H1 (cell line): ENCODE data around the gene SLC35D2. TPM values are rescaled to one million over a fixed set of nuclear protein-coding genes. Genes with fewer than 3 reads are reported as not detected.
"Not testable (repeated sequence)": the region's sequence is repeated elsewhere in the genome, so short reads cannot be mapped to it uniquely, and the experiment has no call there.

Source experiments
- CTCF ChIA-PET: fragments of 300-600 bp; sonication (Branson Sonifier 250); formaldehyde crosslinking; loops from one replicate; lab custom pipeline; 2021; ENCODE audit not compliant: partially characterized antibody; lab: Charles Lee
- POLR2A ChIA-PET: fragments of 300-600 bp; sonication (Branson Sonifier 250); formaldehyde crosslinking; loops from one replicate; lab custom pipeline; 2021; ENCODE audit warnings: inconsistent platforms; ENCODE audit not compliant: partially characterized antibody; lab: Charles Lee
- DNase-seq, 2 experiments: peaks; one replicate each; pipeline versions ENCODE4 v3.0.0 to v3.0.0-alpha.2; 2010 to 2022; ENCODE audit warnings: low spot score in 2 of 2, low read depth in 1 of 2, mixed read lengths in 1 of 2
- FAIRE-seq: peaks from 2 replicates; lab custom pipeline; 2011; peaks lifted over from hg19 to GRCh38; lab: Jason Lieb, UNC
- H2AFZ ChIP-seq: 2 replicates; pipeline ENCODE4 v1.8.1; 2012; ENCODE audit warnings: low read length, inconsistent platforms
- H2AK5ac ChIP-seq: 2 replicates; pipeline ENCODE4 v1.6.1; 2013; ENCODE audit warnings: low read depth, low read length
- H2BK120ac ChIP-seq: replicated peaks from 2 replicates; pipeline ENCODE3; 2013; ENCODE audit warnings: low read depth, low read length, inconsistent platforms
- H2BK12ac ChIP-seq: 2 replicates; pipeline ENCODE4 v1.6.1; 2013; ENCODE audit warnings: low read depth, low read length
- H2BK15ac ChIP-seq: 2 replicates; pipeline ENCODE4 v1.6.1; 2013; ENCODE audit warnings: low read length
- H2BK20ac ChIP-seq: 2 replicates; pipeline ENCODE4 v1.6.1; 2013; ENCODE audit warnings: low read length
- H2BK5ac ChIP-seq: 2 replicates; pipeline ENCODE4 v1.6.1; 2013; ENCODE audit warnings: low read depth, low read length
- H3K14ac ChIP-seq: 2 replicates; pipeline ENCODE4 v1.6.1; 2013; ENCODE audit warnings: inconsistent platforms; ENCODE audit not compliant: insufficient read length
- H3K18ac ChIP-seq: 2 replicates; pipeline ENCODE4 v1.6.1; 2013; ENCODE audit warnings: low read length; ENCODE audit errors: extremely low read depth
- H3K23ac ChIP-seq: 2 replicates; pipeline ENCODE4 v1.6.1; 2013; ENCODE audit warnings: inconsistent platforms; ENCODE audit not compliant: insufficient read length
- H3K23me2 ChIP-seq: 2 replicates; pipeline ENCODE4 v1.6.1; 2013; ENCODE audit warnings: low read depth, low read length
- H3K27ac ChIP-seq: 2 replicates; pipeline ENCODE4 v1.6.1; 2011; ENCODE audit warnings: low read depth, low read length, inconsistent platforms
- H3K27me3 ChIP-seq, 4 experiments: replicated peaks in 1 of 4; 1 replicate in 1 of 4; 2 replicates in 3 of 4; pipeline versions ENCODE4 v1.6.1 to v1.8.1; 2011 to 2013; ENCODE audit warnings: low read length in 3 of 4, mild to moderate bottlenecking in 3 of 4, inconsistent platforms in 2 of 4, mixed read lengths in 2 of 4, moderate library complexity in 1 of 4; ENCODE audit not compliant: control insufficient read depth in 3 of 4, insufficient read depth in 3 of 4; ENCODE audit errors: extremely low read depth in 1 of 4
- H3K36me3 ChIP-seq, 4 experiments: 2 replicates each; pipeline versions ENCODE4 v1.6.1 to v1.8.1; 2011 to 2013; ENCODE audit warnings: mild to moderate bottlenecking in 4 of 4, low read length in 3 of 4, moderate library complexity in 2 of 4, control low read depth in 1 of 4, inconsistent platforms in 1 of 4; ENCODE audit not compliant: insufficient read depth in 4 of 4, control insufficient read depth in 2 of 4
- H3K4ac ChIP-seq: replicated peaks from 2 replicates; pipeline ENCODE3; 2013; ENCODE audit warnings: low read length, low read depth, mixed read lengths, inconsistent platforms; ENCODE audit not compliant: insufficient read length
- H3K4me1 ChIP-seq, 4 experiments: replicated peaks in 1 of 4; 1 replicate in 1 of 4; 2 replicates in 3 of 4; pipeline versions ENCODE4 v1.6.1 to v1.8.1; 2011 to 2013; ENCODE audit warnings: low read length in 3 of 4, inconsistent platforms in 2 of 4, mixed read lengths in 1 of 4; ENCODE audit not compliant: insufficient read depth in 4 of 4, control insufficient read depth in 3 of 4
- H3K4me2 ChIP-seq, 2 experiments: 2 replicates each; pipeline versions ENCODE4 v1.6.1 to v1.8.1; 2011 to 2013; ENCODE audit warnings: low read depth in 2 of 2, low read length in 2 of 2, control low read depth in 1 of 2, inconsistent platforms in 1 of 2, mild to moderate bottlenecking in 1 of 2; ENCODE audit not compliant: insufficient read depth in 1 of 2
- H3K4me3 ChIP-seq, 4 experiments: fragments of 200-600, 300-600 bp in 1 of 4; sonication (generic), shearing (Covaris generic), sonication (Bioruptor Twin) in 1 of 4; 2 replicates each; pipeline versions ENCODE4 v1.5.1 to v1.8.1; 2011 to 2016; ENCODE audit warnings: low read length in 4 of 4, low read depth in 3 of 4, control low read depth in 2 of 4, inconsistent platforms in 2 of 4, mild to moderate bottlenecking in 2 of 4, mixed read lengths in 1 of 4, moderate library complexity in 1 of 4; ENCODE audit not compliant: insufficient read depth in 2 of 4; ENCODE audit errors: extremely low read depth in 1 of 4
- H3K56ac ChIP-seq: replicated peaks from 2 replicates; pipeline ENCODE3; 2013; ENCODE audit warnings: low read depth, mild to moderate bottlenecking, mixed read lengths, low read length, inconsistent platforms; ENCODE audit not compliant: insufficient read length
- H3K79me1 ChIP-seq: 2 replicates; pipeline ENCODE4 v1.6.1; 2013; ENCODE audit warnings: low read depth, low read length, control low read depth
- H3K79me2 ChIP-seq, 2 experiments: 2 replicates each; pipeline versions ENCODE4 v1.6.1 to v1.8.1; 2012 to 2013; ENCODE audit warnings: low read length in 2 of 2, mild to moderate bottlenecking in 2 of 2, inconsistent platforms in 1 of 2; ENCODE audit not compliant: insufficient read depth in 2 of 2, control insufficient read depth in 1 of 2
- H3K9ac ChIP-seq, 4 experiments: replicated peaks in 1 of 4; 1 replicate in 1 of 4; 2 replicates in 3 of 4; pipeline versions ENCODE4 v1.6.1 to v1.8.1; 2011 to 2013; ENCODE audit warnings: low read depth in 3 of 4, low read length in 3 of 4, control low read depth in 2 of 4, mild to moderate bottlenecking in 2 of 4, moderate library complexity in 2 of 4, inconsistent platforms in 1 of 4; ENCODE audit errors: extremely low read depth in 1 of 4
- H3K9me3 ChIP-seq, 2 experiments: 2 replicates each; pipeline versions ENCODE4 v1.6.1 to v1.8.1; 2012 to 2013; ENCODE audit warnings: mild to moderate bottlenecking in 2 of 2, moderate library complexity in 2 of 2, control low read depth in 1 of 2, inconsistent platforms in 1 of 2, low read depth in 1 of 2, low read length in 1 of 2, mixed read lengths in 1 of 2; ENCODE audit not compliant: insufficient read depth in 2 of 2
- H4K20me1 ChIP-seq, 2 experiments: replicated peaks in 1 of 2; 2 replicates each; pipeline versions ENCODE3 to v1.8.1; 2011 to 2013; ENCODE audit warnings: inconsistent platforms in 2 of 2, low read length in 2 of 2, mild to moderate bottlenecking in 1 of 2; ENCODE audit not compliant: insufficient read depth in 2 of 2, control insufficient read depth in 1 of 2
- H4K5ac ChIP-seq: 2 replicates; pipeline ENCODE4 v1.6.1; 2013; ENCODE audit warnings: low read length, low read depth, mixed read lengths, inconsistent platforms; ENCODE audit not compliant: insufficient read length
- H4K8ac ChIP-seq: 2 replicates; pipeline ENCODE4 v1.8.0; 2013; ENCODE audit warnings: mild to moderate bottlenecking, moderate library complexity, low read length, inconsistent platforms; ENCODE audit not compliant: insufficient read depth; ENCODE audit errors: extremely low read depth
- H4K91ac ChIP-seq: replicated peaks from 2 replicates; pipeline ENCODE3; 2013; ENCODE audit warnings: low read length, mixed read lengths, inconsistent platforms; ENCODE audit not compliant: insufficient read length
- CBX8 ChIP-seq: fragments of 300-800, 300-1000 bp; sonication (generic); IDR thresholded peaks from 2 replicates; pipeline ENCODE4 v1.7.1; 2016; ENCODE audit warnings: low read depth, low read length, borderline replicate concordance
- EGR1 ChIP-seq: IDR thresholded peaks from 2 replicates; pipeline ENCODE4 v1.6.1; 2011; ENCODE audit warnings: low read depth, low read length, borderline replicate concordance
- EP300 ChIP-seq, 2 experiments: IDR thresholded peaks; 1 replicate in 1 of 2; 2 replicates in 1 of 2; pipeline ENCODE4 v1.6.1; 2011 to 2012; ENCODE audit warnings: low read depth in 2 of 2, low read length in 2 of 2, mild to moderate bottlenecking in 2 of 2, borderline replicate concordance in 1 of 2, inconsistent platforms in 1 of 2, moderate library complexity in 1 of 2
- NANOG ChIP-seq: IDR thresholded peaks from 2 replicates; pipeline ENCODE4 v1.6.1; 2011; ENCODE audit warnings: low read length, low read depth, mild to moderate bottlenecking, inconsistent platforms; ENCODE audit not compliant: insufficient read depth, poor library complexity, severe bottlenecking
- SP2 ChIP-seq: IDR thresholded peaks from 2 replicates; pipeline ENCODE4 v1.6.1; 2012; ENCODE audit warnings: mild to moderate bottlenecking, low read length, inconsistent platforms
- WGBS, 2 experiments: shearing (Covaris generic) in 1 of 2; methylation state at CpG; one replicate each; pipeline versions ENCODE4 v1.1.6 to v1.1.7; 2013 to 2015; ENCODE audit warnings: low lambda C conversion rate in 2 of 2, mixed read lengths in 2 of 2, inconsistent platforms in 1 of 2, low coverage in 1 of 2, missing lambda C conversion rate in 1 of 2; ENCODE audit not compliant: insufficient replicate concordance in 2 of 2, insufficient coverage in 1 of 2, insufficient read length in 1 of 2; ENCODE audit errors: extremely low coverage in 1 of 2, missing lambda C conversion rate in 1 of 2; 5-methylcytosine and 5-hydroxymethylcytosine counted together
- polyA plus RNA-seq, 7 experiments: library from polyadenylated mRNA; depleted of rRNA in 3 of 7; stranded (reverse) in 5 of 7; unstranded in 2 of 7; fragments of >200 nt in 5 of 7; fragments of 200-250 nt in 2 of 7; gene quantifications; 1 replicate in 5 of 7; 2 replicates in 1 of 7; 4 replicates in 1 of 7; pipeline versions ENCODE4 v1.2.1 to v1.2.3, GENCODE V29; 2011 to 2013; ENCODE audit warnings: missing spikeins in 2 of 7, mixed read lengths in 2 of 7
- total RNA-seq: library from RNA; stranded (reverse); fragmentation: NEBNext Ultra II Directional; extraction: Animal tissue kit (Norgen Biotek cat#: 25700); gene quantifications from 2 replicates; pipeline ENCODE4 v1.2.1, GENCODE V29; 2021

Gene SLC35D2
- total and polyA plus RNA-seq, 2 of the 8 experiments (the other 6 are each of a cell fraction or from before 2014, with no cell fraction given) = 9.6 to 11.5 TPM

DNA sequence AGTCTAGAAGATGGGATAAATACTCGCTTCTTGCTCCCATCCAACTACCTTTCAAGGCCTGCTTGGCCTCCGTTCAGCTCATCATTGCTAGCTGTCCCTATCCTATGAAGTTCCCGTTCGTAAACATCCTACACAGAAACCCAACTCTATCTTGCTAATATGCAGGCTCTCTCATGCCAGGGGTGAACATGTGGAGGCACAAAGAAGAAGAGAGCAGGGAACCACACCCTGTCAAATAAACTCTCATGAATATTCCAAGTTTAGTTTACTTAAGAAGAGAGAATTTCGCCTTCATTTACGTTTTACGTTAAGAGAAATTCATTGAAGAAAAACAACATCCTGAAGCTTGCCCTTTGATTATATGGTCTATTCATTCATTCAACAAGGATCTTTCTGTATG is 73.7 kb downstream of the SLC35D2 start (continued):
- TF ChIP-seq CBX8 (no peak), SP2 (no peak), NANOG (no peak), EP300 (IDR thresholded peaks at IDR 0.05; ENCODE audit: borderline replicate concordance in 1 of 2, low read depth in 2 of 2, low read length in 2 of 2) (no peak), EGR1 (no peak)

- H3K79me1 ChIP-seq, H3K79me2 ChIP-seq, FAIRE-seq, H2AFZ ChIP-seq, H4K5ac ChIP-seq, H3K56ac ChIP-seq, H2AK5ac ChIP-seq, H3K4me1 ChIP-seq, H3K36me3 ChIP-seq, H3K18ac ChIP-seq, H3K4ac ChIP-seq, H3K27ac ChIP-seq, H3K27me3 ChIP-seq, H3K4me2 ChIP-seq, H4K20me1 ChIP-seq, H3K9ac ChIP-seq, H3K4me3 ChIP-seq, POLR2A ChIA-PET, DNase-seq, H2BK12ac ChIP-seq, H4K91ac ChIP-seq, H2BK20ac ChIP-seq, H3K14ac ChIP-seq, H3K23me2 ChIP-seq, H4K8ac ChIP-seq, H2BK5ac ChIP-seq, H3K23ac ChIP-seq, H3K9me3 ChIP-seq, H2BK15ac ChIP-seq, H2BK120ac ChIP-seq: not testable (repeated sequence)
- CTCF ChIA-PET = interaction anchor here (0.8 to 4.1 kb wide), 2 partner anchors 11 to 75 kb away, joined by 4 to 18 read pairs; no protein-coding TSS in a partner anchor
- WGBS, 2 experiments = 81% methylated on average over 3 of the region's 6 CpGs; no CpG with 5 or more reads in 1 of the 2 experiments
Observed at GRCh38 chr9:96306958-96307357, 76.6 kb downstream of the SLC35D2 start.
